K562 (cell line): Measurements from ENCODE around the gene FBXW8. TPM values are rescaled to one million over a fixed set of nuclear protein-coding genes. Genes with fewer than 3 reads are reported as not detected.

ENCODE experiments used
- CEBPG ChIP-seq, 3 experiments: fragments of 200-800 bp in 1 of 3; sonication (Bioruptor generic) in 1 of 3; sonication (generic) in 1 of 3; formaldehyde crosslinking in 1 of 3; IDR thresholded peaks in 2 of 3; conservative IDR thresholded peaks in 1 of 3; 2 replicates each; pipeline versions ENCODE4 v1.6.1 to v1.8.0; 2016 to 2022; ENCODE audit warnings: missing compliant biosample characterization in 2 of 3, missing genetic modification characterization in 2 of 3, mild to moderate bottlenecking in 1 of 3, missing genetic modification reagents in 1 of 3
- E2F3 ChIP-seq: fragments of 250-450 bp; sonication (Bioruptor Pico); IDR thresholded peaks from 2 replicates; pipeline ENCODE4 v1.4.0; 2020; ENCODE audit warnings: mild to moderate bottlenecking
- ELF4 ChIP-seq: fragments of 450-650 bp; formaldehyde crosslinking; IDR thresholded peaks from 2 replicates; pipeline ENCODE4 v1.4.0; 2022; ENCODE audit warnings: missing genetic modification characterization
- KAT8 ChIP-seq: fragments of 450-650 bp; IDR thresholded peaks from 2 replicates; pipeline ENCODE4 v1.6.1; 2016; ENCODE audit warnings: low read depth, mild to moderate bottlenecking
- SAFB ChIP-seq: fragments of 200-400 bp; formaldehyde crosslinking; IDR thresholded peaks from 2 replicates; pipeline ENCODE4 v1.6.1; 2017; ENCODE audit warnings: low read depth, low read length, borderline replicate concordance
- ZNF384 ChIP-seq: IDR thresholded peaks from 2 replicates; pipeline ENCODE4 v1.6.1; 2012; ENCODE audit warnings: low read depth, low read length, improper control_type of control experiment
- polyA plus RNA-seq, 8 experiments: library from polyadenylated mRNA; depleted of rRNA in 4 of 8; stranded (reverse) in 5 of 8; unstranded in 3 of 8; fragments of >200 nt; fragmentation: Nextera tagmentation in 2 of 8; fragmentation: Illumina TruSeq in 1 of 8; extraction: Ambion mirVana in 2 of 8; extraction: Trizol in 1 of 8; gene quantifications; 2 replicates each; pipeline versions ENCODE4 v1.2.1 to v1.2.3, GENCODE V29; 2011 to 2014; ENCODE audit warnings: inconsistent platforms in 1 of 8, missing spikeins in 1 of 8
- total RNA-seq, 7 experiments: library from RNA; depleted of rRNA in 6 of 7; stranded (reverse); fragments of >200 nt in 6 of 7; fragmentation: Illumina TruSeq in 2 of 7; extraction: Trizol in 2 of 7; gene quantifications; 2 replicates each; pipeline versions ENCODE4 v1.2.1 to v1.2.3, GENCODE V29; 2011 to 2021; ENCODE audit warnings: low replicate concordance in 1 of 7
- TF ChIP-seq, protein P1 (sequence below): fragments of 450-650 bp; IDR thresholded peaks from 2 replicates; pipeline ENCODE4 v1.7.1; 2018; ENCODE audit warnings: mild to moderate bottlenecking, low read depth; ENCODE audit not compliant: partially characterized antibody
- TF ChIP-seq, protein P2 (sequence below), 2 experiments: fragments of 450-650 bp; formaldehyde crosslinking in 1 of 2; IDR thresholded peaks; 2 replicates each; pipeline versions ENCODE4 v1.4.0 to v1.6.1; 2014 to 2020; ENCODE audit warnings: mild to moderate bottlenecking in 2 of 2, borderline replicate concordance in 1 of 2, low read depth in 1 of 2
- TF ChIP-seq, protein P3 (sequence below), 3 experiments: IDR thresholded peaks in 2 of 3; conservative IDR thresholded peaks in 1 of 3; 2 replicates each; pipeline ENCODE4 v1.5.1; 2011 to 2012; ENCODE audit warnings: low read length in 3 of 3, mild to moderate bottlenecking in 3 of 3, control low read depth in 2 of 3, improper control_type of control experiment in 1 of 3, inconsistent platforms in 1 of 3, low read depth in 1 of 3, mixed read lengths in 1 of 3, moderate library complexity in 1 of 3; ENCODE audit not compliant: insufficient read depth in 2 of 3
- TF ChIP-seq, protein P4 (sequence below): fragments of 450-650 bp; formaldehyde crosslinking; IDR thresholded peaks from 2 replicates; pipeline ENCODE4 v1.4.0; 2020; ENCODE audit warnings: mild to moderate bottlenecking, moderate library complexity

FBXW8 gene
- total and polyA plus RNA-seq, 9 of the 15 experiments (the other 6 are each of a cell fraction or from before 2014, with no cell fraction given), result 0.58 to 8.3 (median 4.4) TPM

DNA sequence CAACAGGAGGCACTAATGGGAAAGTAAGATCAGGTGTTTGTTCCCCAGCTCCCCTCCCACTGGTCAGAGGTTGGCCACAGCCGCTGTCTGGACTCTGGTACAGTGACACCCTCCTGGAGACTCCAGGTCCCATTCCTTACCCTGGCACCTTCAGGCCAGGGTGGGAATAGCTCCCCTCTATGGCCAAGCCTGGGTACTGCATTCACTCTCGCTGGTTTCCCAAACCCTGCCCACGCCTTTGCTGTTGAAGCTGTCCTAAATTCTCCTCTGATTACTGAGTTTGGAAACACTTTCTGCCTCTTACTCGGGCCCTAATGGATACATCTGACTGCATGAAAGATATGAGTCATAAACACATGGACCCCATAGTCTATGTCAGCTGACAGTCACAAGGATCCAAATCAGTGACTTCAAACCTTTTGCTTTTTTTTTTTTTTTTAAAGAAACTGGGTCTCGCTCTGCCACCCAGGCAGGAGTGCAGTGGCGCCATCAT, 47.4 kb upstream of the FBXW8 start (continued):
- TF ChIP-seq, protein P1, sequence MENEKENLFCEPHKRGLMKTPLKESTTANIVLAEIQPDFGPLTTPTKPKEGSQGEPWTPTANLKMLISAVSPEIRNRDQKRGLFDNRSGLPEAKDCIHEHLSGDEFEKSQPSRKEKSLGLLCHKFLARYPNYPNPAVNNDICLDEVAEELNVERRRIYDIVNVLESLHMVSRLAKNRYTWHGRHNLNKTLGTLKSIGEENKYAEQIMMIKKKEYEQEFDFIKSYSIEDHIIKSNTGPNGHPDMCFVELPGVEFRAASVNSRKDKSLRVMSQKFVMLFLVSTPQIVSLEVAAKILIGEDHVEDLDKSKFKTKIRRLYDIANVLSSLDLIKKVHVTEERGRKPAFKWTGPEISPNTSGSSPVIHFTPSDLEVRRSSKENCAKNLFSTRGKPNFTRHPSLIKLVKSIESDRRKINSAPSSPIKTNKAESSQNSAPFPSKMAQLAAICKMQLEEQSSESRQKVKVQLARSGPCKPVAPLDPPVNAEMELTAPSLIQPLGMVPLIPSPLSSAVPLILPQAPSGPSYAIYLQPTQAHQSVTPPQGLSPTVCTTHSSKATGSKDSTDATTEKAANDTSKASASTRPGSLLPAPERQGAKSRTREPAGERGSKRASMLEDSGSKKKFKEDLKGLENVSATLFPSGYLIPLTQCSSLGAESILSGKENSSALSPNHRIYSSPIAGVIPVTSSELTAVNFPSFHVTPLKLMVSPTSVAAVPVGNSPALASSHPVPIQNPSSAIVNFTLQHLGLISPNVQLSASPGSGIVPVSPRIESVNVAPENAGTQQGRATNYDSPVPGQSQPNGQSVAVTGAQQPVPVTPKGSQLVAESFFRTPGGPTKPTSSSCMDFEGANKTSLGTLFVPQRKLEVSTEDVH, result no peak
- peak; percentile 31; the same call in 1 of the 2 replicates for TF ChIP-seq ZNF384
- TF ChIP-seq, protein P2, sequence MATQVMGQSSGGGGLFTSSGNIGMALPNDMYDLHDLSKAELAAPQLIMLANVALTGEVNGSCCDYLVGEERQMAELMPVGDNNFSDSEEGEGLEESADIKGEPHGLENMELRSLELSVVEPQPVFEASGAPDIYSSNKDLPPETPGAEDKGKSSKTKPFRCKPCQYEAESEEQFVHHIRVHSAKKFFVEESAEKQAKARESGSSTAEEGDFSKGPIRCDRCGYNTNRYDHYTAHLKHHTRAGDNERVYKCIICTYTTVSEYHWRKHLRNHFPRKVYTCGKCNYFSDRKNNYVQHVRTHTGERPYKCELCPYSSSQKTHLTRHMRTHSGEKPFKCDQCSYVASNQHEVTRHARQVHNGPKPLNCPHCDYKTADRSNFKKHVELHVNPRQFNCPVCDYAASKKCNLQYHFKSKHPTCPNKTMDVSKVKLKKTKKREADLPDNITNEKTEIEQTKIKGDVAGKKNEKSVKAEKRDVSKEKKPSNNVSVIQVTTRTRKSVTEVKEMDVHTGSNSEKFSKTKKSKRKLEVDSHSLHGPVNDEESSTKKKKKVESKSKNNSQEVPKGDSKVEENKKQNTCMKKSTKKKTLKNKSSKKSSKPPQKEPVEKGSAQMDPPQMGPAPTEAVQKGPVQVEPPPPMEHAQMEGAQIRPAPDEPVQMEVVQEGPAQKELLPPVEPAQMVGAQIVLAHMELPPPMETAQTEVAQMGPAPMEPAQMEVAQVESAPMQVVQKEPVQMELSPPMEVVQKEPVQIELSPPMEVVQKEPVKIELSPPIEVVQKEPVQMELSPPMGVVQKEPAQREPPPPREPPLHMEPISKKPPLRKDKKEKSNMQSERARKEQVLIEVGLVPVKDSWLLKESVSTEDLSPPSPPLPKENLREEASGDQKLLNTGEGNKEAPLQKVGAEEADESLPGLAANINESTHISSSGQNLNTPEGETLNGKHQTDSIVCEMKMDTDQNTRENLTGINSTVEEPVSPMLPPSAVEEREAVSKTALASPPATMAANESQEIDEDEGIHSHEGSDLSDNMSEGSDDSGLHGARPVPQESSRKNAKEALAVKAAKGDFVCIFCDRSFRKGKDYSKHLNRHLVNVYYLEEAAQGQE (IDR thresholded peaks at IDR 0.05; ENCODE audit: borderline replicate concordance), result peak; percentile 25; the same call in 1 of the 2 replicates
- TF ChIP-seq, protein P2 (CRISPR knock-in tag; IDR thresholded peaks at IDR 0.05; ENCODE audit: low read depth), result no peak
- TF ChIP-seq, protein P3, sequence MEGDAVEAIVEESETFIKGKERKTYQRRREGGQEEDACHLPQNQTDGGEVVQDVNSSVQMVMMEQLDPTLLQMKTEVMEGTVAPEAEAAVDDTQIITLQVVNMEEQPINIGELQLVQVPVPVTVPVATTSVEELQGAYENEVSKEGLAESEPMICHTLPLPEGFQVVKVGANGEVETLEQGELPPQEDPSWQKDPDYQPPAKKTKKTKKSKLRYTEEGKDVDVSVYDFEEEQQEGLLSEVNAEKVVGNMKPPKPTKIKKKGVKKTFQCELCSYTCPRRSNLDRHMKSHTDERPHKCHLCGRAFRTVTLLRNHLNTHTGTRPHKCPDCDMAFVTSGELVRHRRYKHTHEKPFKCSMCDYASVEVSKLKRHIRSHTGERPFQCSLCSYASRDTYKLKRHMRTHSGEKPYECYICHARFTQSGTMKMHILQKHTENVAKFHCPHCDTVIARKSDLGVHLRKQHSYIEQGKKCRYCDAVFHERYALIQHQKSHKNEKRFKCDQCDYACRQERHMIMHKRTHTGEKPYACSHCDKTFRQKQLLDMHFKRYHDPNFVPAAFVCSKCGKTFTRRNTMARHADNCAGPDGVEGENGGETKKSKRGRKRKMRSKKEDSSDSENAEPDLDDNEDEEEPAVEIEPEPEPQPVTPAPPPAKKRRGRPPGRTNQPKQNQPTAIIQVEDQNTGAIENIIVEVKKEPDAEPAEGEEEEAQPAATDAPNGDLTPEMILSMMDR (IDR thresholded peaks at IDR 0.05 in 2 of 3, conservative IDR thresholded peaks at IDR 0.05 in 1 of 3; ENCODE audit: insufficient read depth in 2 of 3, low read depth in 1 of 3, low read length in 3 of 3), result peak; percentile 65 to 95 (median 85)
- TF ChIP-seq E2F3 (CRISPR knock-in tag), result no peak
- TF ChIP-seq CEBPG (CRISPR knock-in tag; IDR thresholded peaks at IDR 0.05), result no peak
- no peak for TF ChIP-seq CEBPG (tag; conservative IDR thresholded peaks at IDR 0.05 in 1 of 2, IDR thresholded peaks at IDR 0.05 in 1 of 2)
- no peak for TF ChIP-seq KAT8
- TF ChIP-seq, protein P4, sequence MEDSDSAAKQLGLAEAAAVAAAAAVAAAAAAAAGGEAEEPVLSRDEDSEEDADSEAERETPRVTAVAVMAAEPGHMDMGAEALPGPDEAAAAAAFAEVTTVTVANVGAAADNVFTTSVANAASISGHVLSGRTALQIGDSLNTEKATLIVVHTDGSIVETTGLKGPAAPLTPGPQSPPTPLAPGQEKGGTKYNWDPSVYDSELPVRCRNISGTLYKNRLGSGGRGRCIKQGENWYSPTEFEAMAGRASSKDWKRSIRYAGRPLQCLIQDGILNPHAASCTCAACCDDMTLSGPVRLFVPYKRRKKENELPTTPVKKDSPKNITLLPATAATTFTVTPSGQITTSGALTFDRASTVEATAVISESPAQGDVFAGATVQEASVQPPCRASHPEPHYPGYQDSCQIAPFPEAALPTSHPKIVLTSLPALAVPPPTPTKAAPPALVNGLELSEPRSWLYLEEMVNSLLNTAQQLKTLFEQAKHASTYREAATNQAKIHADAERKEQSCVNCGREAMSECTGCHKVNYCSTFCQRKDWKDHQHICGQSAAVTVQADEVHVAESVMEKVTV (CRISPR knock-in tag), result no peak
- TF ChIP-seq ELF4 (CRISPR knock-in tag), result no peak
- no peak for TF ChIP-seq SAFB
